DMS79 (cell line): ENCODE results near the gene MYLK.
"Not testable (repeated sequence)": the region's sequence is repeated elsewhere in the genome, so short reads cannot be mapped to it uniquely, and the experiment has no call there.

Source experiments
- DNase-seq: peaks from one replicate; lab custom pipeline; 2025; lab: John Stamatoyannopoulos, UW

MYLK gene

GRCh38 chr3:123750659-123751420 lies 133.3 kb downstream of the MYLK start:
- no peak for DNase-seq

GRCh38 chr3:123750209-123750608 lies 133.9 kb downstream of the MYLK start:
- no peak for DNase-seq

GRCh38 chr3:123749711-123750110 lies 134.4 kb downstream of the MYLK start:
- DNase-seq, result no peak

GRCh38 chr3:123745184-123745855 lies 138.8 kb downstream of the MYLK start:
- no peak for DNase-seq

GRCh38 chr3:123744064-123744463 lies 140.1 kb downstream of the MYLK start:
- no peak for DNase-seq

GRCh38 chr3:123743121-123743520 lies 141.0 kb downstream of the MYLK start:
- no peak for DNase-seq

- DNase-seq, result no peak
These were observed 143.1 kb downstream of the MYLK start for GRCh38 chr3:123741041-123741511.

- DNase-seq, result no peak
These were observed 143.7 kb downstream of the MYLK start for GRCh38 chr3:123740391-123740822.

GRCh38 chr3:123739754-123740153 lies 144.4 kb downstream of the MYLK start:
- DNase-seq, result no peak

GRCh38 chr3:123739106-123739505 lies 145.0 kb downstream of the MYLK start:
- no peak for DNase-seq

GRCh38 chr3:123738522-123738921 lies 145.6 kb downstream of the MYLK start:
- not testable (repeated sequence) for DNase-seq

- no peak for DNase-seq
These were observed 147.0 kb downstream of the MYLK start for GRCh38 chr3:123737168-123737567.

GRCh38 chr3:123735456-123735855 lies 148.7 kb downstream of the MYLK start:
- DNase-seq, result no peak

GRCh38 chr3:123734527-123734902 lies 149.6 kb downstream of the MYLK start:
- DNase-seq, result no peak

GRCh38 chr3:123733805-123734526 lies 150.2 kb downstream of the MYLK start:
- no peak for DNase-seq

GRCh38 chr3:123733341-123733740 lies 150.8 kb downstream of the MYLK start:
- DNase-seq, result no peak

GRCh38 chr3:123732447-123732846 lies 151.7 kb downstream of the MYLK start:
- no peak for DNase-seq

GRCh38 chr3:123730829-123731228 lies 153.3 kb downstream of the MYLK start:
- no peak for DNase-seq

GRCh38 chr3:123728991-123729390 lies 155.1 kb downstream of the MYLK start:
- DNase-seq, result no peak

GRCh38 chr3:123728014-123728413 lies 156.1 kb downstream of the MYLK start:
- DNase-seq, result no peak

- no peak for DNase-seq
These were observed 158.3 kb downstream of the MYLK start for GRCh38 chr3:123725652-123726400.

GRCh38 chr3:123724306-123724705 lies 159.8 kb downstream of the MYLK start:
- no peak for DNase-seq
